Measurements from ENCODE around the gene COL10A1. TPM values are rescaled to one million over a fixed set of nuclear protein-coding genes. Genes with fewer than 3 reads are reported as not detected.

COL10A1 gene
- total and polyA plus RNA-seq, 10 of the 15 experiments (the other 5 are each of a cell fraction or from before 2014, with no cell fraction given) = 0.02 to 0.33 (median 0.06) TPM; not detected in 5

GRCh38 chr6:116072368-116072767 is 53.6 kb downstream of the COL10A1 start:
- 0% methylated on average over 1 of the region's 1 CpG for WGBS (ENCODE audit: insufficient coverage, insufficient replicate concordance, low lambda C conversion rate, missing lambda C conversion rate)
- no peak overlapping the region for H3K4me3 ChIP-seq
- H4K20me1 ChIP-seq (ENCODE audit: control insufficient read depth, insufficient read depth) = no peaks in the 10 kb centered on the region
- H3K9me3 ChIP-seq (replicated peaks; ENCODE audit: control insufficient read depth, insufficient read depth, low read length) = no peaks in the 10 kb centered on the region
- no peak; the same call in 2 of the 3 replicates for ATAC-seq
- SMC1A ChIA-PET (ENCODE audit: uncharacterized antibody, unreplicated experiment) = interaction anchor here (8.6 kb wide), 1 partner anchor 14 kb away, joined by 68 read pairs; no protein-coding TSS in a partner anchor
- BruUV-seq (replicated peaks) = no TSS peak
- TF ChIP-seq CREB1 (IDR thresholded peaks at IDR 0.05; ENCODE audit: low read depth) = peak; percentile 31; the same call in 1 of the 2 replicates
- TF ChIP-seq ZNF24 (IDR thresholded peaks at IDR 0.05) = no peak
- CTCF ChIA-PET = interaction anchor here (1.7 kb wide), 1 partner anchor 55 kb away, joined by 5 read pairs; no protein-coding TSS in a partner anchor
- RAD21 ChIA-PET (ENCODE audit: unreplicated experiment) = interaction anchor here (1.3 kb wide), 1 partner anchor 15 kb away, joined by 3 read pairs; no protein-coding TSS in a partner anchor
- H2AFZ ChIP-seq (ENCODE audit: control insufficient read depth, low read depth, low read length) = no peak overlapping the region
- no peak for DNase-seq (ENCODE audit: low read depth, low spot score)
- H3K27me3 ChIP-seq (replicated peaks in 1 of 2; ENCODE audit: control insufficient read depth in 2 of 2, insufficient read depth in 2 of 2, low read length in 1 of 2) = no peaks in the 10 kb centered on the region
- H3K9ac ChIP-seq (ENCODE audit: control insufficient read depth, insufficient read depth, low read length) = no peak overlapping the region
- H3K4me2 ChIP-seq (ENCODE audit: control insufficient read depth, insufficient read depth) = no peak overlapping the region
- POLR2A ChIA-PET = no interaction called here
- no peak for FAIRE-seq
- no peaks in the 10 kb centered on the region for H3K79me2 ChIP-seq (ENCODE audit: control insufficient read depth, insufficient read depth, low read length)
- in situ Hi-C loops (cut with MboI) (no loop called here), intact Hi-C loops (cut with micrococcal nuclease; ENCODE audit: unreplicated experiment) (no loop called here)
- no peaks in the 10 kb centered on the region for H3K4me1 ChIP-seq (ENCODE audit: control insufficient read depth, insufficient read depth, low read length)
- H3K27ac ChIP-seq (ENCODE audit: control insufficient read depth, insufficient read depth) = no peak overlapping the region
- no peaks in the 10 kb centered on the region for H3K36me3 ChIP-seq (ENCODE audit: control insufficient read depth in 2 of 2, insufficient read depth in 2 of 2, low read length in 1 of 2)

GRCh38 chr6:116070616-116071389 is 55.1 kb downstream of the COL10A1 start:
- BruUV-seq (replicated peaks) = no TSS peak
- ChIA-PET POLR2A (interaction anchor here (1.5 kb wide), 1 partner anchor 10 kb away, joined by 3 read pairs; the partner anchor contains the start of gene FRK), SMC1A (ENCODE audit: uncharacterized antibody, unreplicated experiment) (interaction anchor here (0.7 to 8.6 kb wide), 4 partner anchors 8 to 61 kb away, joined by 3 to 68 read pairs (median 8); no protein-coding TSS in a partner anchor), CTCF (interaction anchor here (0.8 to 2.6 kb wide), 4 partner anchors 8 to 41 kb away, joined by 3 to 7 read pairs (median 4); partner anchors contain the start of gene FRK), RAD21 (ENCODE audit: unreplicated experiment) (interaction anchor here (1.2 kb wide), 1 partner anchor 53 kb away, joined by 5 read pairs; no protein-coding TSS in a partner anchor)
- ATAC-seq = no peak
- no peaks in the 10 kb centered on the region for H3K36me3 ChIP-seq (ENCODE audit: control insufficient read depth in 2 of 2, insufficient read depth in 2 of 2, low read length in 1 of 2)
- no peaks in the 10 kb centered on the region for H3K4me1 ChIP-seq (ENCODE audit: control insufficient read depth, insufficient read depth, low read length)
- 73% methylated on average over 2 of the region's 2 CpGs for WGBS (ENCODE audit: insufficient coverage, insufficient replicate concordance, low lambda C conversion rate, missing lambda C conversion rate)
- no peak for DNase-seq (ENCODE audit: low read depth, low spot score)
- H3K4me3 ChIP-seq = no peak overlapping the region
- H3K4me2 ChIP-seq (ENCODE audit: control insufficient read depth, insufficient read depth) = no peak overlapping the region
- no peaks in the 10 kb centered on the region for H4K20me1 ChIP-seq (ENCODE audit: control insufficient read depth, insufficient read depth)
- no peak overlapping the region for H3K27ac ChIP-seq (ENCODE audit: control insufficient read depth, insufficient read depth)
- H3K9me3 ChIP-seq (replicated peaks; ENCODE audit: control insufficient read depth, insufficient read depth, low read length) = no peaks in the 10 kb centered on the region
- no peak overlapping the region for H3K9ac ChIP-seq (ENCODE audit: control insufficient read depth, insufficient read depth, low read length)
- in situ Hi-C loops (cut with MboI) (no loop called here), intact Hi-C loops (cut with micrococcal nuclease; ENCODE audit: unreplicated experiment) (no loop called here)
- no peak for FAIRE-seq
- H3K79me2 ChIP-seq (ENCODE audit: control insufficient read depth, insufficient read depth, low read length) = no peaks in the 10 kb centered on the region
- H3K27me3 ChIP-seq (replicated peaks in 1 of 2; ENCODE audit: control insufficient read depth in 2 of 2, insufficient read depth in 2 of 2, low read length in 1 of 2) = no peaks in the 10 kb centered on the region
- H2AFZ ChIP-seq (ENCODE audit: control insufficient read depth, low read depth, low read length) = no peak overlapping the region
- no peak for TF ChIP-seq HSF1 (IDR thresholded peaks at IDR 0.05; ENCODE audit: low read depth, low read length)
- TF ChIP-seq ZNF207 (IDR thresholded peaks at IDR 0.05; ENCODE audit: borderline replicate concordance) = no peak
- no peak for TF ChIP-seq ESRRA (IDR thresholded peaks at IDR 0.05; ENCODE audit: low read length)
- TF ChIP-seq SKIL (IDR thresholded peaks at IDR 0.05; ENCODE audit: low read depth, poor library complexity, severe bottlenecking) = no peak
- TF ChIP-seq RBBP5 (conservative IDR thresholded peaks at IDR 0.05) = no peak
- TF ChIP-seq, protein P1, sequence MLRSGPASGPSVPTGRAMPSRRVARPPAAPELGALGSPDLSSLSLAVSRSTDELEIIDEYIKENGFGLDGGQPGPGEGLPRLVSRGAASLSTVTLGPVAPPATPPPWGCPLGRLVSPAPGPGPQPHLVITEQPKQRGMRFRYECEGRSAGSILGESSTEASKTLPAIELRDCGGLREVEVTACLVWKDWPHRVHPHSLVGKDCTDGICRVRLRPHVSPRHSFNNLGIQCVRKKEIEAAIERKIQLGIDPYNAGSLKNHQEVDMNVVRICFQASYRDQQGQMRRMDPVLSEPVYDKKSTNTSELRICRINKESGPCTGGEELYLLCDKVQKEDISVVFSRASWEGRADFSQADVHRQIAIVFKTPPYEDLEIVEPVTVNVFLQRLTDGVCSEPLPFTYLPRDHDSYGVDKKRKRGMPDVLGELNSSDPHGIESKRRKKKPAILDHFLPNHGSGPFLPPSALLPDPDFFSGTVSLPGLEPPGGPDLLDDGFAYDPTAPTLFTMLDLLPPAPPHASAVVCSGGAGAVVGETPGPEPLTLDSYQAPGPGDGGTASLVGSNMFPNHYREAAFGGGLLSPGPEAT (IDR thresholded peaks at IDR 0.05; ENCODE audit: low read depth) = no peak
- TF ChIP-seq SP1 (IDR thresholded peaks at IDR 0.05; ENCODE audit: low read depth, low read length) = no peak
- TF ChIP-seq ZNF217 (IDR thresholded peaks at IDR 0.05) = no peak
